ENCODE measurements around the gene PRSS8. TPM values are rescaled to one million over a fixed set of nuclear protein-coding genes. Genes with fewer than 3 reads are reported as not detected.

The PRSS8 gene
- total RNA-seq, 4 donors from 2014 or later, result 0.31 to 2.6 (median 2.6) TPM; not detected in 1

DNA sequence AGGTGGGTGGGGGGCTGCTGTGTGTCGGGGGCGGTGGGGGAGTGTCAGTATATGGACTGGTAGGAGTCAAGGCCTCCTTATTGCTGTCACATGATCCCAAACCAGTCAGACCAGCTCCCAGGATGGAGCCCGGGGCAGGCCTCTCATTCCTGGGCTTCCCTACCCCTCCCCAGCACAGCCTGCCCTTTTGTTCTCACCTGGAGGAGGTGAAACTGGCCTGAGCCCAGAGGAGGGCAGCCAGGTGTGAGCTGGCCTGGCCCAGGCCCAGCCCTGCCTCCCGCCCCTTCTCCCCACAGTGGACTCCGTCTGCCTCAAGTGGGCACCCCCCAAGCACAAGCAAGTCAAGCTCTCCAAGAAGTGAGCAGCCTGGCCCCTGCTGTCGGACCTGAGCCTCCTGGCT, 4.6 kb downstream of the PRSS8 start:
- no peak for ATAC-seq (ENCODE audit: low FRiP score)
- no peak for DNase-seq (ENCODE audit: low spot score)
- TF ChIP-seq, protein P1, sequence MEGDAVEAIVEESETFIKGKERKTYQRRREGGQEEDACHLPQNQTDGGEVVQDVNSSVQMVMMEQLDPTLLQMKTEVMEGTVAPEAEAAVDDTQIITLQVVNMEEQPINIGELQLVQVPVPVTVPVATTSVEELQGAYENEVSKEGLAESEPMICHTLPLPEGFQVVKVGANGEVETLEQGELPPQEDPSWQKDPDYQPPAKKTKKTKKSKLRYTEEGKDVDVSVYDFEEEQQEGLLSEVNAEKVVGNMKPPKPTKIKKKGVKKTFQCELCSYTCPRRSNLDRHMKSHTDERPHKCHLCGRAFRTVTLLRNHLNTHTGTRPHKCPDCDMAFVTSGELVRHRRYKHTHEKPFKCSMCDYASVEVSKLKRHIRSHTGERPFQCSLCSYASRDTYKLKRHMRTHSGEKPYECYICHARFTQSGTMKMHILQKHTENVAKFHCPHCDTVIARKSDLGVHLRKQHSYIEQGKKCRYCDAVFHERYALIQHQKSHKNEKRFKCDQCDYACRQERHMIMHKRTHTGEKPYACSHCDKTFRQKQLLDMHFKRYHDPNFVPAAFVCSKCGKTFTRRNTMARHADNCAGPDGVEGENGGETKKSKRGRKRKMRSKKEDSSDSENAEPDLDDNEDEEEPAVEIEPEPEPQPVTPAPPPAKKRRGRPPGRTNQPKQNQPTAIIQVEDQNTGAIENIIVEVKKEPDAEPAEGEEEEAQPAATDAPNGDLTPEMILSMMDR (IDR thresholded peaks at IDR 0.05), result no peak

DNA sequence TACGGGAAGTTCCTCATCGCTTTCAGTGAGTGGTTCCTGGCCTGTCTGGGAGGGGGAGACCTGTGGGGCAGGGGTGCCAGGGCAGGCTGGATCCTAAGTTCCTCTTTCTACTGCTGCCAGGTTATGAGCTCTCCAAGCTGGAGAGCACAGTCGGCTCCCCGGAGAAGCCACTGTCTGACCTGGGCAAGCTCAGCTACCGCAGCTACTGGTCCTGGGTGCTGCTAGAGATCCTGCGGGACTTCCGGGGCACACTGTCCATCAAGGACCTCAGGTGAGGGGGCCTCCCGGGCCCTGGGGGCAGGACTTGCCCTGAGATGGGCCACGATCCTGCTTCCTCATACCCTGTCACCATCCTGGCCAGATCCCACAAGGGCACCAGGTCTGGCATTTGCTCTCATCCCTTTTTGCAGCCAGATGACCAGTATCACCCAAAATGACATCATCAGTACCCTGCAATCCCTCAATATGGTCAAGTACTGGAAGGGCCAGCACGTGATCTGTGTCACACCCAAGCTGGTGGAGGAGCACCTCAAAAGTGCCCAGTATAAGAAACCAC, 5.1 kb downstream of the PRSS8 start:
- TF ChIP-seq, protein P1 (IDR thresholded peaks at IDR 0.05), result no peak

DNA sequence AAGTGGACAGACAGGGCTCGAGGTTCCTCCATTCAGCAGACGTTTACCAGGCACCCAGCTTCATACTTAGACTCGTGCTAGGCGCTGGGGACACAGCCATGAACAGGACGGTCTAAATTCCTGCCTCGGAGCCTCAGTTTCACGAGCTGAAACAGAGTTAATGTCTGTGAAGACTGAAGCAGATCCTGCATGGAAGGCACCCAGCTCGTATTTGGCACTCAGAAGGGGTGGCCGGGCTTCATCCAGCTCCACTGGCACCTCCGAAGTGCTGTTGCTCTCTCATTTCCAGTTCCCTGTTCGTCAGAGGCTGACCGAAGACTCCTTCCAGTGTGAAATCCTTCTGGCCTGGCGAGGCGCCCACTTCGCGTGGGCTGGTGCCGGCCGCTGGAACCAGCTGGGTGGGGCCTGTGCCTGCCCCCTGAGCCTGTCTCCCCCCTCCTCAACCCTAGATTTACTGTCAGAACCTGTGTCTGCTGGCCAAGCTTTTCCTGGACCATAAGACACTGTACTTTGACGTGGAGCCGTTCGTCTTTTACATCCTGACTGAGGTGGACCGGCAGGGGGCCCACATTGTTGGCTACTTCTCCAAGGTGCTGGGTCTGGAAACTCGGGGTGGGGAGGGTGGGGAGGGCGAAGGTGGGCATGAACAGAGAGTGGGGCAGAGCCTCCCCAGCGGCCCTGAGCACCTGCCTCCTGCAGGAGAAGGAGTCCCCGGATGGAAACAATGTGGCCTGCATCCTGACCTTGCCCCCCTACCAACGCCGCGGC, 5.8 kb downstream of the PRSS8 start:
- ATAC-seq (ENCODE audit: low FRiP score), result peak; percentile 82
- DNase-seq (ENCODE audit: low spot score), result peak; percentile 65

More for the DNA sequence above, 5.1 kb downstream of the PRSS8 start:
- ATAC-seq (ENCODE audit: low FRiP score) (peak; percentile 17), DNase-seq (ENCODE audit: low spot score) (no peak)

DNA sequence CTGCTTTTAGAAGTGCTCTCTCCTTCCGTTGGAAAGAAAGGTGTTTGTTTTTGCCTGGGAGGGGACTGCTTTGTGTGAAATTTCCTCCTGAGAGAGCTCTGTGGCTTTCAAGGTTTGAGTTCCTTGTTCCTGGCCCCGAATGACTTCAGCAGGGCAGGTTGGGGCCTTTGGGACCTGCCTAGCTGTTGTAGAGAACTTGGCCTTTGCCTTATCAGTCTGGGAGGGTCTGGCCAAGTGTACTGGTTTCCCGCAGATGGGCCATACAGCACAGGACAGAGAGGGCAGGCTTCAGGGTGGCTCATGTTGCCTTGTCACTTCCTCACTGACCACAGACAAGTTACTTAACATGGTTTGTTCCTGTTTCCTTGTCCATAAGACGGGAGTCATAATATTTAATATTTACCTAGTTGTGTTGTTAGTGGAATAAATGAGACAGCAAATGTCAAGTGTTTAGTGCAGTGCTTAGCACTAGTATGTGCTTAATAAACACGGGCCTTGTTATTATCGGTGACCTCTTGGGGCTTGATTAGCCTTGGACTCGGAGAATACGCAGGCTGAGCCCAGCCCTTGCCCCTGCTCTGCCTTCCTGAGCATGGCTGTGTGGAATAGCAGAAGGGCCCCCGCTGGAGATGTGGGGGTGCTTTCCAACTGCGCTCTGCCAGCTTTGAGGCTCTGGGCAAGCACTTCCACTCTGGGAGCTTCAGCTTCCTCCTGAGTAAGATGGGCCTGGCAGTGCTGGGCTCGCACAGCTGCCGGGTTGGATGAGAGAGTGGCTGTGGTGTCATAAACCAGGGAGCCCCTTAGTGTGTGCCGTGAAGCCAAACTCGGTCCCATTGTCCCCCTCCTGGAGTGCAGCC, 6.6 kb downstream of the PRSS8 start:
- DNase-seq (ENCODE audit: low spot score) (no peak), ATAC-seq (ENCODE audit: low FRiP score) (peak; percentile 4)
- TF ChIP-seq, protein P1 (IDR thresholded peaks at IDR 0.05), result no peak

More for the DNA sequence above, 5.8 kb downstream of the PRSS8 start:
- TF ChIP-seq, protein P1 (IDR thresholded peaks at IDR 0.05), result no peak

DNA sequence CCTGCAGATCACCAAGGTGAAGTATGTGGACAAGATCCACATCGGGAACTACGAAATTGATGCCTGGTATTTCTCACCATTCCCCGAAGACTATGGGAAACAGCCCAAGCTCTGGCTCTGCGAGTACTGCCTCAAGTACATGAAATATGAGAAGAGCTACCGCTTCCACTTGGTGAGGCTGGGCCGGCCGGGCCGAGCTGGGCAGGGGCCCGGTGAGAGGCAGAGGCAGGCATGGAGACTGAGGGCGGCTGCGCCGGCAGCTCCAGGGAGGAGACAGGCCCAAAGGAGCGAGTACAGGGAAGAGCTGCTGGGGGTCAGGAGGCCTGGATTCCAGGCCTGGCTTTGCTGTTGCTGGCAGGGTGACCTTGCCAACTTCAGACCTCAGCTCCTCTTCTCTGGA, 8.3 kb downstream of the PRSS8 start:
- ATAC-seq (ENCODE audit: low FRiP score), result no peak
- no peak for DNase-seq (ENCODE audit: low spot score)
- TF ChIP-seq, protein P1 (IDR thresholded peaks at IDR 0.05), result no peak

DNA sequence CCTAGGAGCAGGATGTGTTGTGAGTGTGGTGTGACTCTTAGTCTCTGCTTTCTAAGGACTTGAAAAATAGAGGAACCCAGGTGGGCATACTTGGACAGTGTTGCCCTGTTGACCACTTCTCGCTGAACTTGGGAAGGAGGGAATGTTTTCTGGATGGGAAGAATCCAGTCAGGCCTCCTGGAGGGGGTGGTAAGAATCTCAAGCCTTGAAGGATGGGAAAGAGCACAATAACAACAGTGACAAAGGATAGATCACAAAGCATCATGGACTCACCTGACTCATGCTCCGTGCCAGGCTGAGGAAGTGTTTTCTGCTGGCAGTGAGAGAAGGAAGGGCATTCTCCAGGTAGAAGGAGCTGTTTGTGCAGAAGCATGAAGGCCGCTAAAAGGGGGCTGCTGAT, 9.7 kb downstream of the PRSS8 start:
- DNase-seq (ENCODE audit: low spot score) (no peak), ATAC-seq (ENCODE audit: low FRiP score) (no peak)
- TF ChIP-seq, protein P1 (IDR thresholded peaks at IDR 0.05), result no peak
